Activated CD8-positive, alpha-beta T cell treated with anti-CD3 and anti-CD28 coated beads, Interleukin-2, amount 10 ng/mL, durations not matched to agents 7 days and 5 days (primary cell): Measurements from ENCODE around the gene MGRN1. TPM values are rescaled to one million over a fixed set of nuclear protein-coding genes. Genes with fewer than 3 reads are reported as not detected.
A peak's percentile ranks its signal among the peaks of the same experiment; 100 is the strongest.

Experiments
- ATAC-seq: fragments of 150-1000 bp; cut with Tn5 transposase; one replicate; pipeline ENCODE4 v1.10.0; 2021; ENCODE audit warnings: moderate library complexity
- CTCF ChIA-PET: fragments of 350-600 bp; sonication (Branson Sonifier 250); formaldehyde crosslinking; loops from one replicate; lab custom pipeline; 2021; ENCODE audit warnings: antibody characterized with exemption; lab: Charles Lee
- POLR2A ChIA-PET: fragments of 350-600 bp; sonication (Branson Sonifier 250); formaldehyde crosslinking; loops from one replicate; lab custom pipeline; 2021; ENCODE audit warnings: antibody characterized with exemption; lab: Charles Lee
- DNase-seq: peaks from one replicate; pipeline ENCODE4 v3.0.0-alpha.2; 2020
- H3K27ac Mint-ChIP-seq: one replicate; pipeline ENCODE4 v1.8.0; 2021; ENCODE audit warnings: mild to moderate bottlenecking, mixed read lengths
- H3K27me3 Mint-ChIP-seq: one replicate; pipeline ENCODE4 v1.8.0; 2021; ENCODE audit warnings: low read depth, mixed read lengths
- H3K36me3 Mint-ChIP-seq: one replicate; pipeline ENCODE4 v1.8.0; 2021; ENCODE audit warnings: low read depth, mixed read lengths
- H3K4me1 Mint-ChIP-seq: one replicate; pipeline ENCODE4 v1.8.0; 2021; ENCODE audit warnings: low read depth, mixed read lengths
- H3K4me3 Mint-ChIP-seq: one replicate; pipeline ENCODE4 v1.8.0; 2021; ENCODE audit warnings: mild to moderate bottlenecking, mixed read lengths
- H3K9me3 Mint-ChIP-seq: one replicate; pipeline ENCODE4 v1.8.0; 2022; ENCODE audit warnings: mixed read lengths; ENCODE audit not compliant: insufficient read depth
- total RNA-seq, 2 experiments: library from RNA; stranded (reverse); gene quantifications; one replicate each; pipeline ENCODE4 v1.2.3, GENCODE V29; 2021

MGRN1 gene
- total RNA-seq, 2 experiments from 2014 or later = 77.3 to 80.6 TPM

DNA sequence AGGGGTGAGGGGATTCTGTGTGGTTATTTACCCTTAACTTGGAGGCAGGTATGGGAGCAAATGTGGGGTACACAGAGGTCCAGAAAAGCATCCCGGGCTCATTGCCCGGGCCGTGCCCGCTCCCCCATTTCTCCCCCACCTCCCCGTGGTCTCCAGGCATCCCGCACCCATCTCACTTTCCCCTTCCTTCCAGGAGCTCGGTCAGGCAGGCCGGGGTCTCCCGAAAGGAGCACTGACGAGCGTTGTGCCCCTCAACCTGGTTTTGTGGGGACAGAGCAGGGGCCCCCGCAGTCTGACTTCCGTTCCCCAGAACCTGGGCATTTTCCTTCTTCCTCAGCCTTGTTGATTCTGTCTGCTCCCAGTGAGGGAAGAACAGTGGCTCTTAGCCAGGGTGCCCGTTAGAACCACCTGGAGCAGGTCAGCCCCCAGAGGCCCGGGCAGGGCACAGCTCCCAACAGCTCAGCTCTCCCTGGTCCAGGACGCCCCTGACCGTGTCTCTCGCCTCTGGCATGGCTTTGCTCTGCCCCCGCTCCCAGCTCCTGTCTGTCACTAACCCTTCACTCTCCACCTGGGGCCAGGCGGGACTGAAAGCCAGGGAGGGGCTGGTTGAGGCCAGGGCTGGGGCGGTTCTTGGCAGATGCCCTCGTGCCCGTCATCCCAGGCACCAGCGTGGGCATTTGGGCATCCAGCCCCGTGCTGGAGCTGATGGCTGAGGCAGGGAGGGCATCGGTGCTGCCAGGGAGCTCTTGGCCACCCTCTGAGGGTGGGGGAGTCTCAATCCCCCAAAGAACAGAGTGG lies 56.2 kb downstream of the MGRN1 start:
- H3K36me3 Mint-ChIP-seq = peaks cover 44% of the 10 kb centered on the region
- no peak for ATAC-seq

DNA sequence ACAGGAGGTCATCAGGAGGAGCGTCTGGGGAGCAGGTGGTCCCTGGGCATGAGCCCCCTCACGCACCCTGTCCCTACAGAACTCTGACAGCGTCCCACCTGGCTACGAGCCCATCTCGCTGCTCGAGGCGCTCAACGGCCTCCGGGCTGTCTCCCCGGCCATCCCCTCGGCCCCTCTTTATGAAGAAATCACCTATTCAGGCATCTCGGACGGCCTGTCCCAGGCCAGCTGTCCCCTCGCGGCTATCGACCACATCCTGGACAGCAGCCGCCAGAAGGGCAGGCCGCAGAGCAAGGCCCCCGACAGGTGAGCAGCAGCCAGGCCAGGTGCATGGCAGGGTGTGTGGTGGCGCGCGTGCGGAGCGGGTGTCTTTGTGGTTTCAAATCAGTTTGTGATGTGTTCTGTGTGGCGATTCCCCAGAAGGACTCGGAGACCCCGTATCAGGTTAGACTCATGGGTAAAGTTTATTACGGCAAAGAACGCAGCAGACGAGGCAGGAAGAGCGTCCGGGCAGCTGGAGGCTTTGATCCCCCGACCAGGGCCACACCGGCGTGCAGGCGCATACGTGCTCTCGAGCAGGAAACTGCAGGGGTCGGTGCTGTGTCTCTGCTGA lies 57.0 kb downstream of the MGRN1 start:
- H3K27me3 Mint-ChIP-seq = no peaks in the 10 kb centered on the region
- H3K27ac Mint-ChIP-seq = peak overlapping the region; percentile 77
- CTCF ChIA-PET = no interaction called here
- H3K9me3 Mint-ChIP-seq = no peaks in the 10 kb centered on the region
- H3K4me1 Mint-ChIP-seq = peaks cover 40% of the 10 kb centered on the region
- POLR2A ChIA-PET = no interaction called here
- H3K4me3 Mint-ChIP-seq = peak overlapping the region; percentile 31
- peak; percentile 42 for DNase-seq
- H3K36me3 Mint-ChIP-seq = peaks cover 37% of the 10 kb centered on the region
- ATAC-seq = peak; percentile 25

More for the DNA sequence above, 56.2 kb downstream of the MGRN1 start:
- POLR2A ChIA-PET = no interaction called here
- Mint-ChIP-seq H3K4me3 (no peak overlapping the region), H3K27me3 (no peaks in the 10 kb centered on the region), H3K4me1 (peaks cover 47% of the 10 kb centered on the region), H3K27ac (peak overlapping the region; percentile 77), H3K9me3 (no peaks in the 10 kb centered on the region)
- CTCF ChIA-PET = no interaction called here
- no peak for DNase-seq

DNA sequence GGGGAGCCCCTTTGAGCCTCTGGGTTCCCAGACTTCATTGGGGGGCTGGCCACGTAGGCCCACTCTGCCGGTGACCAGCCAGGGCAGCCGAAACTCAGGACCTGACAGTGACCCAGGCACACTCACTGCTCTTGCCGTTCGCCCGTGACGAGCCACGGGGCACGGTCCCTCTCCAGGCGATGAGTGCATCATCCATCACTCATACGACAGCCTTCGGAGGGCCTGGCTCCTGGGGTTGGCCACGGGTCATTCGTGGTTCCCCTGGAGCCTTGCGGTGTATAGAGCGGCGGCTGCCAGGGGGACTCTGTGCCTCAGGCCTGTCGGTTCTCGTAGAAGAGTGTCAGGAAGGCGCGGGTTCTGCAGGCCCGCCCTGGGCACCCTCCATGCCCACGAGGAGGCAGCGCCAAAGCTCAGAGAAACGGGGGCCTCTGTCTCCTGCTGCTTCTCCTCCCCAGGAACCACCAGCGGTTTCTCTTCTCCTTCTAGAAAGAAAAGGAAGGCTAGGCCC lies 57.5 kb downstream of the MGRN1 start:
- ChIA-PET CTCF (interaction anchor here (0.7 to 1.2 kb wide), 5 partner anchors 17 to 176 kb away, joined by 3 to 4 read pairs (median 3); partner anchors contain the start of gene ROGDI), POLR2A (no interaction called here)
- peak overlapping the region; percentile 77 for H3K27ac Mint-ChIP-seq
- peaks cover 35% of the 10 kb centered on the region for H3K36me3 Mint-ChIP-seq
- no peaks in the 10 kb centered on the region for H3K9me3 Mint-ChIP-seq
- peaks cover 34% of the 10 kb centered on the region for H3K4me1 Mint-ChIP-seq
- no peak overlapping the region for H3K4me3 Mint-ChIP-seq
- DNase-seq (no peak), ATAC-seq (no peak)
- H3K27me3 Mint-ChIP-seq = no peaks in the 10 kb centered on the region

GRCh38 chr16:4682616-4683254 lies 58.1 kb downstream of the MGRN1 start:
- ChIA-PET POLR2A (no interaction called here), CTCF (interaction anchor here (0.7 to 1.2 kb wide), 6 partner anchors 18 to 177 kb away, joined by 3 to 4 read pairs (median 3); partner anchors contain the start of gene ROGDI)
- H3K27ac Mint-ChIP-seq = no peak overlapping the region
- peaks cover 36% of the 10 kb centered on the region for H3K36me3 Mint-ChIP-seq
- no peaks in the 10 kb centered on the region for H3K27me3 Mint-ChIP-seq
- H3K9me3 Mint-ChIP-seq = no peaks in the 10 kb centered on the region
- peaks cover 30% of the 10 kb centered on the region for H3K4me1 Mint-ChIP-seq
- peak; percentile 49 for DNase-seq
- peak; percentile 43 for ATAC-seq
- no peak overlapping the region for H3K4me3 Mint-ChIP-seq

DNA sequence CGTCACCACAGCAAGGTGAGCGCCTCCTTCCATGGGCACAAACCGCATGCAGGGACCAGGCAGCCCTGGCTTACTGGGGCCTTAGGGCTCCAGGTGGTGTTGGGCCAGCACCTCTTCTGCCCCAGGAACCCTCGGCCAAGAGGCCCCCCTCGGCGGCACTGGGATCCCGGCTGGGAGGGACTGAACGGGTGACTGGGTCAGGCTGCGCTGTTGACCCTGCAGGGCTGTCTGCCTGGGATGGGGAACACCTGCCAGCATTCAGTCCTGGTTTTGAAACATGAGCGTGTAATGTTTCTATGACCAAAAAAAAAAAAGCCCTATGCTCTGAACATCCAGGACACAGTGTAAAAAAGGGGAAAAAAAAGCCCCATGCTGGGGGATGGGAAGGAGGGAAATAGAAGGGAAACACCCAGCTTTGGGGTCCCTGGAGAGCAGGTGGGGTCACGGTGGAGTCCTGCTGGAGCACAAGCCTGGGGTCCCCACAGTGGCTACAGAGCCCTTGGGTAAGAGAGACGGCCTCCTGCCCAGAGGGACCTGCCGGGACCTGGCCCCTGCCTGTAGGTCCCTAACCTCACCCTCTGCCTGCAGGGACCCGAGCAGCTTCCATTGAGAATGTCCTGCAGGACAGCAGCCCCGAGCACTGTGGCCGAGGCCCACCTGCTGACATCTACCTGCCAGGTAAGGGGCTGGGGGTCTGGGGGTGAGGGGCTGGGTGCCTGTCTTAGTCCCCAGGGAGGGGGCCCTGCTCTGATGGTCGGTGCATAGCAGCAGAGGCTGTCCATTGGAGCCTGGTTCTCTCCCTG lies 58.8 kb downstream of the MGRN1 start:
- DNase-seq (no peak), ATAC-seq (no peak)
- no peaks in the 10 kb centered on the region for H3K9me3 Mint-ChIP-seq
- peaks cover 22% of the 10 kb centered on the region for H3K4me1 Mint-ChIP-seq
- H3K4me3 Mint-ChIP-seq = no peak overlapping the region
- H3K36me3 Mint-ChIP-seq = peaks cover 31% of the 10 kb centered on the region
- no peak overlapping the region for H3K27ac Mint-ChIP-seq
- H3K27me3 Mint-ChIP-seq = no peaks in the 10 kb centered on the region
- POLR2A ChIA-PET = no interaction called here
- CTCF ChIA-PET = interaction anchor here (0.8 to 1.2 kb wide), 5 partner anchors 19 to 178 kb away, joined by 3 to 4 read pairs (median 3); no protein-coding TSS in a partner anchor

- no peak overlapping the region for H3K27ac Mint-ChIP-seq
- no peaks in the 10 kb centered on the region for H3K27me3 Mint-ChIP-seq
- H3K9me3 Mint-ChIP-seq = no peaks in the 10 kb centered on the region
- no peak for DNase-seq
- CTCF ChIA-PET = no interaction called here
- H3K4me1 Mint-ChIP-seq = peaks cover 16% of the 10 kb centered on the region
- no peak overlapping the region for H3K4me3 Mint-ChIP-seq
- peaks cover 29% of the 10 kb centered on the region for H3K36me3 Mint-ChIP-seq
- POLR2A ChIA-PET = no interaction called here
- ATAC-seq = no peak
These were observed 59.6 kb downstream of the MGRN1 start for GRCh38 chr16:4684058-4684715.

DNA sequence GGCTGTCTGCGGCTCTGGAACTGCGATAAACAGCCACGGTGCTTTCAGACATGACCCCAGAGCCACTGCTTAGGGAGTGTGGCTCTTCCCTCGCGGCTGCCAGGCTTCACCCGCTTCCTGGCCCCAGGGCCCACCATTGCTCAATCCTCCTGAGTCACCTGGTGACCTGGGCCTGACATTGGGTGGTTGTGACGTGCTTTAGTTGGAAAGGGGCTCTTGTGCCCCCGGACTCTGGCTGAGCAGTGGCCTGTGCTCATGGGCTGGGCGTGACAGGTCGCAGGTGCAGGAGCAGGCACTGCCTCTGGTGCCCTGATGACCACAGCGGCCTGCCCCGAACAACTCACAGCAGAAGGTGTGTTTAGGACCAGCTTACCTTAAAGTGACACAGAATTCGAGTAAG lies 60.1 kb downstream of the MGRN1 start:
- CTCF ChIA-PET = no interaction called here
- POLR2A ChIA-PET = no interaction called here
- no peak overlapping the region for H3K4me3 Mint-ChIP-seq

DNA sequence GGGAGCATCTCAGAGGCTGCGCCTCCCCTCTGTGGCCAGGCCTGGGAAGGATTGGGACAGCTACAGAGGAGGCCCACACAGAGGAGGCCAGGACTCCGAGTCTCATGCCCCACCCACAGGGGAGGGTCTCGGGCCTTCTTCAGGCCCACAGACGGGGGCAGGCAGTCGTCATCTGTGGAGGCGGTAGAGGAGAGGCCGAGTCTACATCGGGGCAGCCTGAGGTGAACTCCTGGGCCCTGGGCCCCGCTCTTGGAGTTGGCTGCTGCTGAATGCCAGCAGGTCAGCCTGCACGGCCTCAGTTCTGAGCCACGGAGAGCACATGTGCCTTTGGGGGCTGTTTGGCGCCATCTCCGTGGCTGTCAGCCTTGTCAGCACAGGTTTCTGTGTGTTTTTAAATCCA lies 60.7 kb downstream of the MGRN1 start:
- ATAC-seq (no peak), DNase-seq (no peak)
- Mint-ChIP-seq H3K27me3 (no peaks in the 10 kb centered on the region), H3K4me3 (no peak overlapping the region), H3K36me3 (peaks cover 22% of the 10 kb centered on the region), H3K4me1 (peaks cover 14% of the 10 kb centered on the region), H3K9me3 (no peaks in the 10 kb centered on the region), H3K27ac (no peak overlapping the region)
- CTCF ChIA-PET = no interaction called here
- POLR2A ChIA-PET = no interaction called here

More for the DNA sequence above, 60.1 kb downstream of the MGRN1 start:
- ATAC-seq = no peak
- peaks cover 27% of the 10 kb centered on the region for H3K36me3 Mint-ChIP-seq
- peaks cover 16% of the 10 kb centered on the region for H3K4me1 Mint-ChIP-seq
- no peak for DNase-seq
- no peaks in the 10 kb centered on the region for H3K9me3 Mint-ChIP-seq
- no peaks in the 10 kb centered on the region for H3K27me3 Mint-ChIP-seq
- no peak overlapping the region for H3K27ac Mint-ChIP-seq

DNA sequence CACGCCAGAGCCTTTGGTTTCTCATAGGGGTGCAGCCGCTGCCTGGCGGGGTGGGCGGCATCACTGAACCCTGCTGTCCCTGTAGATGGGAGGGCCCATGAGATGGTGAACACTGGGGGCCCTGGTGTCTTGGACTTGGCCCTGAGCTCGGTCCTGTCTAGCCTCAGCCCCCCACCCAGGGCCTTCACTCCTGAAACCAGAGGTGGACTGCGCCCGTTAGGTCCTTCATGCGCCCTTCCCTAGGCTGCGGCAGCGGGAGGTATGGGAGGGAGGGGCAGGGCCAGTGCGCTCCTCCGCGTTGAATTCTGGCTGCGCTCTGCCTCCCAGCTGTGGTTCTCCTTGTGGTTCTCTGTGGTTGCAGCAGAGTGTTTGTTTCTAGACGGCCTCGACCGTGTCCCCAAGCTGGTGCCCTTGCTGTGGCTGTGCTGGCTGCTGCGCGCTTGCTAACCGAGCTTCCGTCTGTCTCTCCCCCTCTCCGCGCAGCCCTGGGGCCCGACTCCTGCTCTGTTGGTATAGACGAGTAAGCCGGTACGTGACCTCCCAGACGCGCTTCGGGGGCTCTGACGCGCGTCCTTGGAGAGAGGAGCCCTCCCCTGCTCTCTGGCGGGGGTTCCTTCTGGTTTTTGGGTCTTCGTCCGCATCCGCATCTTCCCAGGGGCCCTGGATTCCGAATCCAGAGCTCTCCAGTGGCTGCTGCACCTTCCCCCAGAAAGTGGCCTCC lies 61.3 kb downstream of the MGRN1 start:
- POLR2A ChIA-PET = no interaction called here
- no peak overlapping the region for H3K4me3 Mint-ChIP-seq
- peaks cover 21% of the 10 kb centered on the region for H3K36me3 Mint-ChIP-seq
- peak overlapping the region; percentile 25 for H3K27ac Mint-ChIP-seq
- peaks cover 13% of the 10 kb centered on the region for H3K4me1 Mint-ChIP-seq
- H3K9me3 Mint-ChIP-seq = no peaks in the 10 kb centered on the region
- no peak for DNase-seq
- ATAC-seq = no peak
- CTCF ChIA-PET = no interaction called here
- no peaks in the 10 kb centered on the region for H3K27me3 Mint-ChIP-seq

DNA sequence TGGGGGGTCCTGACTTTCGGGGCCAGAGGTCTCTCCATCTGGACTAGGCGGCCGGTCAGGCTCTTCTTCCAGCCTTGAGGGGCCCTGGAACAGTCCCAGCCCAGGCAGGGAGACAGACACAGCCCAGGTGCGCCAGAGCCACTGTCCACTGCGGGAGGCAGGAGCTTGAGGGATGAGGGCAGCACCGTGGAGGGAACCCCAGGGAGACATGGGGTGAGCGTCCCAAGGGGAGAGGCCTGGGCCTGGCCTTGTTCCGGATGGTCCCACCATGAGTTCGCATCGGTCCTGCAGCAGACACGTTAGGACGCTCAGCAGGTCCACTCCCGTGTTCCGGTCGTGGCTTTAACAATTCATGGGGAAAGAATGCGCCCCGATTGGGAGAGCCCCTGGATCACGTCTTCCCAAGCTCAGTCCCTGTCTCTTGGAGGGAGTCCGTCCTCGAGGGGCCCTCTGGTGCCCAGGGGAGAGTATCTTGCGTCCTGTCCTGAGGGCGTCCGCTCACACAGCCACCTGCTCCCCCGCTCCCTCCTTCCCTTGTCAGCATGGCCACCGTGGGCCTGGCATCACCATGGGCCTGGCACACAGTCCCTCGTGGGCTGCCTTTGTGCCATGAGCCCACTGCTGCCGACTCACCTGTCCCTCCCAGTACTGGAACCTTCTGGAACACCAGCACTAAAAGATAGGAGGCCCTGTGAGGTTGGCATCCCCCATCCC lies 62.0 kb downstream of the MGRN1 start:
- peaks cover 19% of the 10 kb centered on the region for H3K36me3 Mint-ChIP-seq
- CTCF ChIA-PET = no interaction called here

More for the DNA sequence above, 62.0 kb downstream of the MGRN1 start:
- H3K4me3 Mint-ChIP-seq = no peak overlapping the region
- DNase-seq = no peak
- POLR2A ChIA-PET = no interaction called here
- H3K9me3 Mint-ChIP-seq = no peaks in the 10 kb centered on the region
- no peak overlapping the region for H3K27ac Mint-ChIP-seq
- peaks cover 6% of the 10 kb centered on the region for H3K4me1 Mint-ChIP-seq
- ATAC-seq = no peak
- no peaks in the 10 kb centered on the region for H3K27me3 Mint-ChIP-seq
